GM21526 (cell line): ENCODE measurements around the gene C2CD4A.

Experiments used
- ATAC-seq: cut with Tn5 transposase; IDR thresholded peaks from one replicate; pipeline ENCODE4 v1.9.1; 2021; ENCODE audit warnings: moderate library complexity; ENCODE audit not compliant: unreplicated experiment, low FRiP score

C2CD4A gene

DNA sequence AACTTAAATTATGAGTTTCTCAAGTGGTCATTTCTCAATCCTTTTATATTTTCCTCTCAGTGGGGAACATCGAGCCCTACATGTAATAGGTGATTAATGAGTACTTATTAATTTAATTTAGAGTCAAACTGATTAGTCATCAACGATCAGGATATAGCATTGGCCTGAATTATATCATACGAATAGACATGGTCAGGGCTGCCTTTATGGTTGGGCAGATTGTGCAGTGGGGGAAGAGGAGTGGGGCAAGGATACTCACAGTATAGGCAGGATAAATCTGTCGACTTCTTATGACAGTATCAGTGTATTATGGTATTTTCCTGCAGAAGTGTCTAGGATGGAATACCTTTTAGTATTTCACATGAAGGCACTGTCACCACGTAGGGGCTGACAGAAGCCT is 27.0 kb downstream of the C2CD4A start:
- ATAC-seq = no peak

GRCh38 chr15:62094388-62094787 is 27.6 kb downstream of the C2CD4A start:
- ATAC-seq = no peak

- no peak for ATAC-seq
Observed at GRCh38 chr15:62099094-62099601, 32.4 kb downstream of the C2CD4A start.

DNA sequence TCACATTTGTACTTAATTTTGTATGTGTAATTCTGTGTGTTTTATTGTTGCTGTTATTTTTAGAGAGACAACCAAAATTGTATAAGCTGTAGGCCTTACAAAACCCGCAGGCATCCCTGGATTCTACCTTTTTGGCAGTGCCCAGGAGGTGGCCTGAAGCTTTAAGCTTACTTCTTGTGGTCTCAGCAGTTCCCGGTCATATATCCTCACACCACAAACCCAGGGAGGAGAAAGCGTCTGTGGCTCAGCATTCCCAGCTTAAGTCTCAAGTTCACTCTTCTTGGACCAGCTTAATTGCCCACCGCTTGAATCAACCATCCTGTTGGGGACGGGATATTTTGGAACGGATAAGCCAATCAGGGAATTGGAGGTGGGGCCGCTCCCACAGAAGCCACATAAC is 36.7 kb downstream of the C2CD4A start:
- ATAC-seq = no peak

DNA sequence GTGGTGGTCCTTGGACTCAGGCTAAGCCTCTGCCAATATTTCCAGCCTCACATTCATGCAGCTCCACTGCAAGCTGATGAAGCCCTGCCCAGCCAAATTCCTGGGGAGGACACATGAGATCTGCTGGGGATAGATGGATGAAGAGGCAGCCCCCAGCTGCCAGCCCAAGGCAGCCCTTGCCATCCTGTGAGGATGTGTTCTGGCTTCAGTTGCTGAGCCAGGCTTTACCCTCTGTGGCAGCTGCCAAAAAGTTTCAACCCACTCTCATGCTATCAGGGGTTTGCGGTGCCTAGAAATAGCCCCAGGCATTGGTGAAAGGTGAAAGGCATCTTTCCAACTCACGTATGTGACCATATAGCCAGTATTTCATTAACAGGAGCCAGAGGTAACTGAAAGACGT is 37.6 kb downstream of the C2CD4A start:
- ATAC-seq = no peak

DNA sequence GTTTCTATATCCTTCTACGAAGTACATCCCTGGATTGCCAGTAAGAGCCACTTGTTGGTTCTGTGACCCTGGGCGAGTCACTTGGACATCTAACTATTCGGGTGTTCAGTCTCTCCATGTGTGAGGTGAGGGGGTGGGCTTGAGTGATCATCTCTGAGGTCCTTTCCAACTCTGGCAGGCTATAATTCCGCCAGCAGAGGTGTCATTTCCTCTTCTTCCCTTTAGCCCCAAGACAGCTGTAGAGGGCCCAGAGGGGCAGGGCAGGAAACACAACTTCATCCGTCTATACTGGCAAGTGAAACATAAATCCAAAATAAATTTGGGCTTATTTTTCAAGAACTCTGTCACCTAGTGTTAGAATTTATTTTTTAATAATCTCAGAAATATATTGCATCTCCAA is 38.1 kb downstream of the C2CD4A start:
- ATAC-seq = no peak

- no peak for ATAC-seq
Observed at GRCh38 chr15:62105266-62105665, 38.5 kb downstream of the C2CD4A start.

DNA sequence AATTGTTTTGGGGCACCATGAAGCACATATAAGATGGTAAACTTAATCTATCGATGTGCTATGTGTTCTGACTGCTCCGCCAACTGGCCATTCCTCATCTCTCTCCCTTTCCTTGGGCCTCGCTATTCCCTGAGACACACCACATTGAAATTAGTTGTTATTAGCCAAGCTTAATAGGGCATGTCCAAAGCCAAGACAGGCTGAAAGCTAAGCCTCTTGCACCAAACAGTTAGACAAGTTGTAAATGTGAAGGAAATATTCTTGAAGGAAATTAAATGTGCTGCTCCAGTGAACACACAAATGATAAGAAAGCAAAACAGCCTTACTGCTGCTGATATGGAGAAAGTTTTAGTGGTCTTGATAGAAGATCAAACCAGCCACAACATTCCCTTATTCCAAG is 39.3 kb downstream of the C2CD4A start:
- ATAC-seq = no peak

- no peak for ATAC-seq
Observed at GRCh38 chr15:62107571-62108121, 40.9 kb downstream of the C2CD4A start.

DNA sequence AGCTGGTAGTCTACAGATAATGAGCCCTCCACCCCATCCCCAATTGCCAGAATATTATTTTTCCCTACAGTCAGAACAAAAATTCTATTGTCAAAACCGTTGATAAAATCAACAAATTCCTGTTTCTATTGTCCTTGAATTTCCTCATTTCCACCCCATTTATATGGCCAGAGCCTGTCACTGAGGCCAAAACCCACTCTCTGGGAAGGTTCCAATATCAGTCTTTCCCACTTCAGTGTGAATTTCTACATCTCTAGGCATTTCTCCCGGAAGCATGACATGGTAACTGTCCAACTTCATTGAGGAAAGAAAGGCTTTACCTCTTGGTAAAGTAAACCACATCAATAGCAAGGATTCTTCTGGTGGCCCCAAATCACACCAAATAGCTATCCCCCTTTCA is 41.6 kb downstream of the C2CD4A start:
- no peak for ATAC-seq

GRCh38 chr15:62109437-62109836 is 42.7 kb downstream of the C2CD4A start:
- no peak for ATAC-seq

DNA sequence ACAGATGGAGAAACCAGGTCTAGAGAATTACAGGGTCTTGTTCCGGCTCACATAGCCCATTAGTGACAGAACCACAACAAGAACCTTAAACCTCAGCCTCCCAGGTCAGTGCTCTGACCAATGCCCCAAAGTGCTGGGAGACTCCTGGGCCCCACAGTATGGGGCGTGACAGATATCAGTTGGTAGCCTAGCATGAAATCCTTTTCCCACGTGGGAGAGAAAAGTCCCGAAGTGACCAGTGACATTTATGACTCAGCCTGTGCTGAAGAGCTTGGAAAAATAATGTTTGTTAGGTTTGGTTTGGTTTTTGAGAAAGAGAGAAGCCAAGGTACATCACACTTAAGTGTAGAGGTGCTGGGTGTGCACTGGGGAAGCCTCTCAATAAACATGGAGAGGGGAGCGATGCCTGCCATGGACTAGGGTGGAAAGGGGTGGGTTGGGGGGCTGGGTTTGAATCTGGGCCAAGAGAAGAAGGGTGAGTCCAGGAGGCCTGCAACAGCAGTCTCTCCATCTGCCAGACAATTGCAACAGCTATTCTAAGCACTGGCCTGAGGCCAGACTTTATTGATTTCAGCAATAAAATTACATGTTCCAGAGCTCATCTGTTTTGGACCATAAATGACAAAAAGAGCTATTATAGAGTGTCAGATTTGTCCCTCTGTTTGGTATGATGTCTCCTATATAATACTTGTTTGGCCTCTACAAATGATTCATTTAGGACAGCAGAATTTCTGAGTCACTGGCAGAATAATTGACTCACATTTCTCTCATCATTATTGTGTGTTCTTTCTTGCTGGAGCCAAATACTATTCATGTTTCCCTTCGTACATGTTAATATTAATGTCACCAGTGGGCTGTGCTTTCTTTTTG is 43.4 kb downstream of the C2CD4A start:
- no peak for ATAC-seq

DNA sequence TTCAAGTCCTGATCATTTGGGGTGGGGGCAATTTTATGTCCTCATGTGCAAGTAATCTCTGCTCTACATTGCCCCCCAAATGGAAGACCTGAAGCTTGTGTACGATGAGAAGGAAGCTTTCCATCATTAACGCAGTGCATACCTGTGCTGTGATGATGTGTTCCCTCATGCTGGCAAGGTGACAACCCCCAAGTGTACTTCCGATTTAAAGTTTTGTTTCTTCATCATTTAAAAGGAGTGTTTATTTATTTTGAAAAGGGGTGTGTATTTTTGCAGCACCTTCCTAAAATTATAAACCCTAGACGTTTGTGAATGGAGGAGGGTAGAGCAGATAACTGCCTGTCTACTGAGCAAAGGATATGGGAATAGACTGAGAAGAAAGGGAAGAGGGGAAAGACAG is 45.3 kb downstream of the C2CD4A start:
- no peak for ATAC-seq

- ATAC-seq = no peak
Observed at GRCh38 chr15:62112616-62113593, 46.1 kb downstream of the C2CD4A start.

DNA sequence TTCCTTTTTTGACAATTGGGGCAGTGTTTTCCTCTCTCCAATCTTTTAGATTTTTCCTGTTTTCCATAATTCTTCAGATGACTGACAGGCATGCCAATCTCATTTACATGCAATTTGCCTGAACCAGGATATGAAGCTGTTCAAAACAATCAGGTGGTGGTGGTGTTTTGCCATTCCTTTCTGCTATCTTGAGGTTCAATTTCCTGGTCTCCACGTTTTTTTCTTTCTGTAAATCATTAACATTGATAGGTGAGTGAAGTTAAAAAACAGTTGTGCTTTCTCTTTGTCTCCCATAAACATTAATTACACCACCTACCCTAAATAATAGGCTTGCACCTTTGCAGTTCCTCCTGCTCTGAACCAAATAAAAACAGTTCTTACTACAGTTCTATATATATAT is 49.1 kb downstream of the C2CD4A start:
- no peak for ATAC-seq

GRCh38 chr15:62118520-62119226 is 51.9 kb downstream of the C2CD4A start:
- ATAC-seq = no peak

DNA sequence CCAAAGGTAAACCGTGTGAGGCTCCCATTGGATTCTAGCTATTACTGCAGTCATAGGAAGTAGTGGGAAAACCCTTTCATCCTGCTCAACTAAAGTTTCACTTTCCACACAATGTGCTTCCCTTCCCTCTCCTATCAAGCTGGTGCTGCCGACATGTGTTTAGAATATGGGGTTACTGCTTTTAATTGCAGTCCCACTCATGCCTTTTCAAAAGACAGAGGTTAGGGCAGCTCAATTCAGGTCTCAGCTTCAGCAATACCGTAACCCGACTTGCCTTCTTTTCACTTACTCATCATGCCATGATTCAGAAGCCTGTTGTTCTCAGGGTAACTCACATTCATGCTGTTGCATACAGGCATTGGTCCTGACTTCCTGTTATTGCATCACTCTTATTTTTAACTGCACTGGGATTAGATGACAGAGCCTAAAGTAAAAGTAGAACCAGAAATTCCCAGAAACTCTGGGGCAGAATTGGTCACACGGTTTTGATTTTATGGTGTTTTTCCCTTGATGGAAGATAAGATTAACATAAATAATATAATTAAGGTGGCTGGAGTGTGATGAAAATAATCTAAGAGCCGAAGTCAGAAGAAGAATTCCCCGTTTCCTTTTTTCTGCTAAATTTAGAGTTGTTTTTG is 52.6 kb downstream of the C2CD4A start:
- ATAC-seq = no peak

GRCh38 chr15:62119874-62120273 is 53.1 kb downstream of the C2CD4A start:
- ATAC-seq = no peak
